NAMALWA (cell line): ENCODE results near the gene ALDH7A1.
"Not testable (repeated sequence)": the region's sequence is repeated elsewhere in the genome, so short reads cannot be mapped to it uniquely, and the experiment has no call there.

Experiments
- DNase-seq: peaks from one replicate; pipeline ENCODE4 v3.0.0-alpha.2; 2015; ENCODE audit warnings: low spot score

ALDH7A1 gene

DNA sequence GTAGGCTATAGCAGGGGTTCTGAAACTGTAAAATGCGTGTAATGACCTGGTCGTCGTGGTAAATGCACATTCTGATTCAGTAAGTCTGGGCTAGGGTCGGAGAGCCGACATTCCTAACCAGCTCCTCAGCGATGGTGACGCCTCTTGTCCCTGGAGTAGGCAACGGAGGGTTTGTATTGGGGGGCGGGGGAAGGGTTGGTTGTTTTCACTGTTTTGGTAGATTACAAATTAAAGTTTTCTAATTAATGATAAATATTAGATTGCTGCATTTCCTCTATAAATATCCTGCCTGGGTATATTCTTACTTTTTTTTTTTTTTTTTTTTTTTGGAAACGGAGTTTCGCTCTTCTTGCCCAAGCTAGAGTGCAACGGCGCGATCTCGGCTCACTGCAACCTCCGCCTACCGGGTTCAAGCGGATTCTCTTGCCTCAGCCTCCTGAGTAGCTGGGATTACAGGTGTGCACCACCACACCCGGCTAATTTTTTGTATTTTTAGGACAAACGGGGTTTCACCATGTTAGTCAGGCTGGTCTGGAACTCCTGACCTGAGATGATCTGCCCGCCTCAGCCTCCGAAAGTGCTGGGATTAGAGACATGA, 566 bp upstream of the ALDH7A1 start:
- no peak for DNase-seq

GRCh38 chr5:126591549-126591948, 3.5 kb downstream of the ALDH7A1 start:
- DNase-seq = no peak

DNA sequence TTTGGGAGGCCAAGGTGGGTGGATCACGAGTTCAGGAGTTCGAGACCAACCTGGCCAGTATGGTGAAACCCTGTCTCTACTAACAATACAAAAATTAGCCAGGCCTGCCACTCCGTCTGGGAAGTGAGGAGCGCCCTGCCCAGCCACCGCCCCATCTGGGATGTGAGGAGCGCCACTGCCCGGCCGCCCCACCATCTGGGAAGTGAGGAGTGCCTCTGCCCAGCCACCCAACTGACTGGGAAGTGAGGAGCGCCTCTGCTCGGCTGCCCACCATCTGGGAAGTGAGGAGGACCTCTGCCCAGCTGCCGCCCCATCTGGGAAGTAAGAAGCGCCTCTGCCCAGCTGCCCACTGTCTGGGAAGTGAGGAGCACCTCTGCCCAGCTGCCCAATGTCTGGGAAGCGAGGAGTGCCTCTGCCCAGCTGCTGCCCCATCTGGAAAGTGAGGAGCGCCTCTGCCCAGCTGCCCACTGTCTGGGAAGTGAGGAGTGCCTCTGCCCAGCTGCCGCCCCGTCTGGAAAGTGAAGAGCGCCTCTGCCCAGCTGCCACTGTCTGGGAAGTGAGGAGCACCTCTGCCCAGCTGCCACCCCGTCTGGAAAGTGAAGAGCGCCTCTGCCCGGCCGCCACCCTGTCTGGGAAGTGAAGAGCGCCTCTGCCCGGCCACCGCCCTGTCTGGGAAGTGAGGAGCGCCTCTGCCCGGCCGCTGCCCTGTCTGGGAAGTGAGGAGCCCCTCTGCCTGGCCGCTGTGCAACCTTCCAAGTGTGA, 5.3 kb downstream of the ALDH7A1 start:
- no peak for DNase-seq

DNA sequence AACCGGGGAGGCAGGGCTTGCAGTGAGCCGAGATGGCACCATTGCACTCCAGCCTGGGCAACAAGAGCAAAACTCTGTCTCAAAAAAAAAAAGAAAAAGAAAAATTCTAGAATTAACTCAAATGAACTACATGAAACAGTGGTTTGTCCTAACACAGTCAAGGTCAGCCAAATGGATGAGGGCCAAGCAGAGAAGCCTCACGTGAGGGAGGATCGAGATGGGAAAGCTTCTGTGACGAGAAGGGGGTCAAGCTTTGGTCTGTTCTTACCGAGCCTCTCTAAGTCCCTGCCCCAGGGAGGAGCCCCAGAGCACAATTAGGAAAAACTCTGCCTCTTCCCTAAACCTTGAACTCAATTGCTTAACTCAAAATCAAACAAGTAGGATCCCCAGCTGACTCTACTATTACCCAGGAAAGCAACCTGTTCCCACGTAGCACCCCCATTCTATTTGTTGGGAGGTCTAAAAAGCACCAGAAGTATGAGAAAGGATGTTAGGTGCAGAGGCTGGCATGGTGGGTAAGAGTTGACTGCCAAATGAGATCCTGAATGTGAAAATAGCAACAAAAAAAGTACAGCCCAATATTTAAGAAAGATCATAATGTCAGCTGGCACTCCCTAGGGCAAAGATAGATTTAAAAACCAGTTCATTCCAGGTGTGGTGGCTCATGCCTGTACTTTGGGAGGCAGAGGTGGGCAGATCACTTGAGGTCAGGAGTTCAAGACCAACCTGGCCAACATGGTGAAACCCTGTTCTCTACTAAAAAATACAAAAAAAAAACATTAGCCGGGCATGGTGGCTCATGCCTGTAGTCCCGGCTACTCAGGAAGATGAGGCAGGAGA, 7.2 kb downstream of the ALDH7A1 start:
- no peak for DNase-seq

GRCh38 chr5:126583761-126584160, 11.3 kb downstream of the ALDH7A1 start:
- no peak for DNase-seq

DNA sequence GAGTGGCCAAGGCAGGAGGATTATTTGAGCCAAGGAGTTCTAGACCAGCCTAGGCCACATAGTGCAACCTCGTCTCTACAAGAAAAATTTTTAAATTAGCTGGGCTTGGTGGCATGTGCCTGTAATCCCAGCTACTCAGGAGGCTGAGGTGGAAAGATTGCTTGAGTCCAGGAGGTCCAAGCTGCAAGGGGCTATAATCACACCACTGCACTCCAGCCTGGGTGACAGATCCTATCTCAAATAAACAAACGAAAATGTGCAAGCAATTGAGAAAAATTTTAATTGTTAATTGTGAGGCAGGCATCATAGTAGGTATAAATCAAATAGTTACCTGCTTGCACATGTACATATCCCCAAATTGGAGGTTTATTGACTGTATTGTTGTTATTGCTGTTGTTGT, 15.3 kb downstream of the ALDH7A1 start:
- DNase-seq = no peak

GRCh38 chr5:126577415-126577814, 17.6 kb downstream of the ALDH7A1 start:
- no peak for DNase-seq

- no peak for DNase-seq
These were observed 18.0 kb downstream of the ALDH7A1 start for GRCh38 chr5:126576974-126577373.

DNA sequence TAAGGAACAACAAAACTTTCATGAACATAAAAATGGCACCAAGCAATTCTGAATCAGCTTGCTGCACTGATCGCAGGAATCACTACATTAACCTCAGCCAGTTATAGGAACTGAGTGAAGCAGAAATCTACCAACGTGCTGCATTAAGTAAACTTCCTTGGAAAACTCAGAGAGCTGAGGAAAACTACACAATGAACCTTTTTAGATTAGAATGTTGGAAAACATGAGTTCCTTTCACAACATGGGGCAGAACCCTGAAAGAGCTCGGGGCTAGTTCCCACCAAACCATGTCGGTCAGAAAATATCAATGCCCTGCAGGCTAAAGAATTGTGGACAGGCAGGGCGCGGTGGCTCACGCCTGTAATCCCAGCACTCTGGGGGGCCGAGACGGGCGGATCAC, 19.4 kb downstream of the ALDH7A1 start:
- no peak for DNase-seq

GRCh38 chr5:126568206-126568755, 26.7 kb downstream of the ALDH7A1 start:
- DNase-seq = no peak

GRCh38 chr5:126562823-126563222, 32.2 kb downstream of the ALDH7A1 start:
- no peak for DNase-seq

- peak; percentile 15 for DNase-seq
These were observed 33.1 kb downstream of the ALDH7A1 start for GRCh38 chr5:126561908-126562307.

DNA sequence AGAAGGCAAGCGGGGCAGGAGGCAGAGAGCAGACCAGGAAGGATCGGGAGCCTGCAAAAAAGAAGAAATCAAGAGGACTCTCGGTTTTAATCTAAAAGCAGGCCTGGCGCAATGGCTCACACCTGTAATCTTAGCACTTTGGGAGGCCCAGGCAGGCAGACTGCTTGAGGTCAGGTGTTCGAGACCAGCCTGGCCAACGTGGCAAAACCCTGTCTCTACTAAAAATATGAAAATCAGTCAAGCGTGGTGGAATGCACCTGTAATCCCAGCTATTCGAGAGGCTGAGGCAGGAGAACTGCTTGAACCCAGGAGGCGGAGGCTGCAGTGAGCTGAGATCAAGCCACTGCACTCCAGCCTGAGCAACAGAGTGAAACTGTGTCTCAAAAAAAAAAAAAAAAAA, 39.9 kb downstream of the ALDH7A1 start:
- DNase-seq = not testable (repeated sequence)

- no peak for DNase-seq
These were observed 42.4 kb downstream of the ALDH7A1 start for GRCh38 chr5:126552614-126553013.

GRCh38 chr5:126544087-126544740, 50.8 kb downstream of the ALDH7A1 start:
- DNase-seq = peak; percentile 75

- no peak for DNase-seq
These were observed 51.4 kb downstream of the ALDH7A1 start for GRCh38 chr5:126543660-126544059.

DNA sequence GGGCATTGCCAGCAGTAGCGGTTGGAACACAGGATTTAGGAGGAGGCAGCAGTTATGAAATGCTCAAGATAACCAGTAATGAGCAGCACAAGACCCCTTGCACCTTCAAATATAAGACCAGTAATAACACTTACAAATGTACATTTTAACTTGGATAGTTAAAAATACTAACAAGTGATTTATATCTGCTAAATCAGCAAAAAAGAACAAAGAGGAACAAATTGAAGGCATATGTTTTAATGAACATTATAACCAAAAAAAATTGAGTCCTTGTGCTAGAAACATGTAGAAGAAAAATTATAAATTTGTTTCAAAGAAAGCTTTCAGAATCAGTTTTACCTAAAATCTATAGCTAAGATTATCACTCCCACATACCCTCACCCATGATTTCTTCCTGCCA, 52.0 kb downstream of the ALDH7A1 start:
- DNase-seq = no peak

GRCh38 chr5:126542441-126542840, 52.6 kb downstream of the ALDH7A1 start:
- DNase-seq = no peak

DNA sequence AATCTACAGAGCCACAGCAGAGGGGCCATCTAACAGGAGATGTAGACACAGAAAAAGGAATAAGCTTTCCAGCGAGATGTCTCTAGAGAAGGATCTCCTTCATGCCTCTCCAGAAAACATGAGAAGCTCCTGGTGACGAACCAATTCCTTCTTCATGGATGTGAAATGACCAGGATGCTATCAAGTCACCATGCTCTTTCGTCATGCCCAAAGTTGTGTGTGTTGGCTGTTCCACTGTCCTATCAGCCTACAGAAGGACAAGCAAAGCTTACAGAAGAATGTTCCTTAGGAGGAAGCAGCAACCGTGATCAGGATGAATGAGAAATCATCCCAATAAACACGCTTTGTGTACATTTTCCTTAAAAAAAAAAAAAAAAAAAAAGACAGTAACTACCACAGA, 54.4 kb downstream of the ALDH7A1 start:
- no peak for DNase-seq

DNA sequence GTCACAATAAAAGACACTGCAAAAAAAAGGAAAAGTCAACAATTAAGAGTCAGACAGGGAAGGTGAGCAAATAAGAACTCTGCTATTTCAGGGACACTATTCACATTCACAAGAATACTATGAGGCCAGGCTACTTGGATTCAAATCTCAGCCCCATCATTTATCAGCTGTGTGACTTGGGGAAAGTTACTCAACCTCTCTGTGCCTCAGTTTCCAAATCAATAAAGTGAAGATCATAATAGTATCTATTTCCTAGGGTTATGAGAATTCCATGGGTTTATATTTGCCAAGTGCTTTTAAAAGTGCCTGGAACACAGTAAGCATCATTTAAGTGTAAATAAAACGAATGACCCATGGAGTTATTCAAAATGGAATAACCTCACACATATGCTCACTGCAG, 56.4 kb downstream of the ALDH7A1 start:
- no peak for DNase-seq

GRCh38 chr5:126536874-126537273, 58.1 kb downstream of the ALDH7A1 start:
- DNase-seq = no peak

- DNase-seq = no peak
These were observed 59.0 kb downstream of the ALDH7A1 start for GRCh38 chr5:126535856-126536545.
